Keratinocyte (primary cell): ENCODE measurements around the gene AP4B1. TPM values are rescaled to one million over a fixed set of nuclear protein-coding genes. Genes with fewer than 3 reads are reported as not detected.

Experiments used
- DNase-seq: peaks from one replicate; pipeline ENCODE4 v3.0.0-alpha.2; 2011; ENCODE audit warnings: low read depth, missing footprints, low spot score
- FAIRE-seq: peaks from 2 replicates; lab custom pipeline; 2011; peaks lifted over from hg19 to GRCh38; lab: Jason Lieb, UNC
- H2AFZ ChIP-seq: 2 replicates; pipeline ENCODE4 v1.6.0; 2012; ENCODE audit warnings: low read length, control low read depth, inconsistent platforms; ENCODE audit not compliant: control insufficient read depth
- H3K27ac ChIP-seq: 2 replicates; pipeline ENCODE4 v1.5.1; 2011; ENCODE audit warnings: low read length; ENCODE audit not compliant: control insufficient read depth, insufficient read depth
- H3K27me3 ChIP-seq: 3 replicates; pipeline ENCODE4 v1.6.0; 2011; ENCODE audit warnings: low read length; ENCODE audit not compliant: control insufficient read depth, insufficient read depth; ENCODE audit errors: extremely low read depth
- H3K36me3 ChIP-seq, 2 experiments: 2 replicates in 1 of 2; 3 replicates in 1 of 2; pipeline ENCODE4 v1.5.1; 2011; ENCODE audit warnings: low read length in 2 of 2, mild to moderate bottlenecking in 1 of 2; ENCODE audit not compliant: control insufficient read depth in 2 of 2, insufficient read depth in 2 of 2; ENCODE audit errors: extremely low read depth in 1 of 2
- H3K4me1 ChIP-seq: 3 replicates; pipeline ENCODE4 v1.5.1; 2011; ENCODE audit warnings: low read length; ENCODE audit not compliant: control insufficient read depth, insufficient read depth; ENCODE audit errors: extremely low read depth
- H3K4me2 ChIP-seq: 3 replicates; pipeline ENCODE4 v1.6.0; 2011; ENCODE audit warnings: low read depth, low read length; ENCODE audit not compliant: control insufficient read depth, insufficient read depth; ENCODE audit errors: extremely low read depth
- H3K4me3 ChIP-seq, 3 experiments: fragments of 200-600 bp in 1 of 3; sonication (generic) in 1 of 3; 2 replicates in 2 of 3; 3 replicates in 1 of 3; pipeline ENCODE4 v1.5.1; 2011 to 2016; ENCODE audit warnings: low read length in 3 of 3, mild to moderate bottlenecking in 3 of 3, control low read depth in 2 of 3, inconsistent platforms in 1 of 3, low read depth in 1 of 3, mixed read lengths in 1 of 3, mixed run types in 1 of 3, moderate library complexity in 1 of 3; ENCODE audit not compliant: control insufficient read depth in 2 of 3, insufficient read depth in 2 of 3; ENCODE audit errors: extremely low read depth in 1 of 3
- H3K79me2 ChIP-seq: 2 replicates; pipeline ENCODE4 v1.6.0; 2012; ENCODE audit warnings: low read length; ENCODE audit not compliant: control insufficient read depth, insufficient read depth
- H3K9ac ChIP-seq: 3 replicates; pipeline ENCODE4 v1.6.0; 2011; ENCODE audit warnings: low read length; ENCODE audit not compliant: control insufficient read depth, insufficient read depth; ENCODE audit errors: extremely low read depth
- H3K9me1 ChIP-seq: 3 replicates; pipeline ENCODE4 v1.6.0; 2011; ENCODE audit warnings: low read length; ENCODE audit not compliant: control insufficient read depth, insufficient read depth; ENCODE audit errors: extremely low read depth
- H3K9me3 ChIP-seq: 2 replicates; pipeline ENCODE4 v1.5.1; 2012; ENCODE audit warnings: low read depth, low read length; ENCODE audit not compliant: control insufficient read depth
- H4K20me1 ChIP-seq: 3 replicates; pipeline ENCODE4 v1.6.0; 2011; ENCODE audit warnings: low read length; ENCODE audit not compliant: control insufficient read depth, insufficient read depth; ENCODE audit errors: extremely low read depth
- EZH2 ChIP-seq: IDR thresholded peaks from one replicate; pipeline ENCODE4 v1.6.1; 2012; ENCODE audit warnings: inconsistent platforms, mild to moderate bottlenecking, low read length, moderate library complexity
- dilution Hi-C: fragments of 300-500 bp; cut with MboI; formaldehyde crosslinking; loops from one replicate; pipeline ENCODE4 v1.7.0; 2020; ENCODE audit warnings: low sequenced_read_pairs; ENCODE audit not compliant: extremely low pct_ligation_motif_present
- polyA plus RNA-seq, 5 experiments: library from polyadenylated mRNA; depleted of rRNA in 3 of 5; stranded (reverse) in 3 of 5; stranded (forward) in 1 of 5; unstranded in 1 of 5; fragments of >200 nt; gene quantifications; 1 replicate in 1 of 5; 2 replicates in 3 of 5; 3 replicates in 1 of 5; pipeline versions ENCODE4 v1.2.1 to v1.2.3, GENCODE V29; 2011 to 2012; ENCODE audit warnings: missing spikeins in 2 of 5, low read depth in 1 of 5, low replicate concordance in 1 of 5
- TF ChIP-seq, protein P1 (sequence below), 3 experiments: IDR thresholded peaks in 1 of 3; conservative IDR thresholded peaks in 1 of 3; optimal IDR thresholded peaks in 1 of 3; 2 replicates in 2 of 3; 3 replicates in 1 of 3; pipeline versions ENCODE3 to v1.5.1; 2011; ENCODE audit warnings: low read length in 3 of 3, mild to moderate bottlenecking in 3 of 3, moderate library complexity in 2 of 3, control low read depth in 1 of 3, inconsistent platforms in 1 of 3; ENCODE audit not compliant: insufficient read depth in 2 of 3; ENCODE audit errors: extremely low read depth in 1 of 3

AP4B1 gene
- polyA plus RNA-seq, 1 donor (not counting 4 experiments of a cell fraction or from before 2014, with no cell fraction given): 16.5 TPM

DNA sequence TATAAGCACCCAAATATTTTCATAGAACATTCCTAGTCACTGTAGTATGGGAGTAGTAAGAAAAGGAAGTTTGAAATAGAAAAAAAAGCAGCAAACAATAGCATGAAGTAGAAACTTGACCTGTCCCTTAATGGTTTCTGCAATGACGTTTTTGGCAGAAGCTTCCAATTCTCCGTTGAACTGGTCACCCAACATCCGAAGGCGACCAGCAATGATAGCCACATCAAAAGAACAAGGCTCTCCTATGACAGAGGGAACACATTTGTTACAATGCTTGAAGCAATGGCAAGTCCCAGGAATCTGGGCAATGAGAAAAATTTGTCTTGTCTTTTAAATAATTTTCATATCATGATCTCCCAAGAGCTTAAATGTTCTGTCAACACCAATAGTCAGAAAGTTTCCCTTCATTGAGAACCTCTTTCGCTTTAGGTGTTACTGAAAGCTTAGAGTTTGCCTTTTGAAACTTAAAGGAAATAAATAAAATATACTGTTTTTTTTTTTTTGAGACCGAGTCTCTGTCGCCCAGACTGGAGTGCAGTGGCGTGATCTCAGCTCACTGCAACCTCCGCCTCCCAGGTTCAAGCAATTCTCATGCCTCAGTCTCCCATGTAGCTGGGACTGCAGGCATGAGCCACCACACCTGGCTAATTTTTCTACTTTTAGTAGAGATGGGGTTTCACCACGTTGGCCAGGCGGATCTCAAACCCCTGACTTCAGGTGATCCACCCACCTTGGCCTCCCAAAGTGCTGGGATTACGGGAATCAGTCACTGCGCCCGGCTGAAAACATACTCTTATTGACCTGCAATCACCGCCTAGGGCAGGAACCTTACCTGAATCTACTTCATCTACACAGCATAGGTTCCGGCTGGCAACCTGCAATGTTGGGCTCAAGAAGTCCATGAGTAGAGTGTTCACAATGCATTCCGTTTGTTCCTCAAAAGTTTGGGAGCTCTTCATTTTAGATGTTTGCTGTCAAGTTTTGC is 17.9 kb downstream of the AP4B1 start:
- peak overlapping the region; percentile 2 for H3K4me2 ChIP-seq

DNA sequence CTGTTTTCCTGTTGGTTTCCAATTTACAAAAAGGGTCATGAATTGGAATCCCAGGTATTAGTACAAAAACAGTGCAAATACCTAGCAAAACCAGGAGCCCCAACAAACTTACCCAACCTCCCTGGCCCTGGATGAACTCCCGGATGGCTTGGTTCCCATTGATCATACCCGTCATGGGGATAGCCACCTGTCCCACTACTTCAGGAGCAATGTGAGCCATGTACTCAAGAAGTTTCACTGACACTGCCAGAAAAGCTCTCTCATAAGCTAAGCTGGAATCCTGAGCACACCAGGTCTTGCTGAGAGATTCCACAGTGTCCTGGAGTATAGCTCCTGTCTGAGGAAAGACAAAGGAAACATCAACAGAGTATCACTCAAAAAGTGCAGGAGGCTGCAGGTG is 22.9 kb downstream of the AP4B1 start:
- Histone ChIP-seq H3K36me3 (no peaks in the 10 kb centered on the region), H3K4me2 (no peak overlapping the region), H3K9me3 (no peaks in the 10 kb centered on the region), H3K27ac (no peak overlapping the region), H3K4me1 (peaks cover 4% of the 10 kb centered on the region), H4K20me1 (no peaks in the 10 kb centered on the region), H3K27me3 (no peaks in the 10 kb centered on the region), H3K79me2 (no peaks in the 10 kb centered on the region), H3K9ac (no peak overlapping the region), H2AFZ (no peak overlapping the region), H3K4me3 (no peak overlapping the region), H3K9me1 (no peaks in the 10 kb centered on the region)
- FAIRE-seq: no peak
- TF ChIP-seq, protein P1, sequence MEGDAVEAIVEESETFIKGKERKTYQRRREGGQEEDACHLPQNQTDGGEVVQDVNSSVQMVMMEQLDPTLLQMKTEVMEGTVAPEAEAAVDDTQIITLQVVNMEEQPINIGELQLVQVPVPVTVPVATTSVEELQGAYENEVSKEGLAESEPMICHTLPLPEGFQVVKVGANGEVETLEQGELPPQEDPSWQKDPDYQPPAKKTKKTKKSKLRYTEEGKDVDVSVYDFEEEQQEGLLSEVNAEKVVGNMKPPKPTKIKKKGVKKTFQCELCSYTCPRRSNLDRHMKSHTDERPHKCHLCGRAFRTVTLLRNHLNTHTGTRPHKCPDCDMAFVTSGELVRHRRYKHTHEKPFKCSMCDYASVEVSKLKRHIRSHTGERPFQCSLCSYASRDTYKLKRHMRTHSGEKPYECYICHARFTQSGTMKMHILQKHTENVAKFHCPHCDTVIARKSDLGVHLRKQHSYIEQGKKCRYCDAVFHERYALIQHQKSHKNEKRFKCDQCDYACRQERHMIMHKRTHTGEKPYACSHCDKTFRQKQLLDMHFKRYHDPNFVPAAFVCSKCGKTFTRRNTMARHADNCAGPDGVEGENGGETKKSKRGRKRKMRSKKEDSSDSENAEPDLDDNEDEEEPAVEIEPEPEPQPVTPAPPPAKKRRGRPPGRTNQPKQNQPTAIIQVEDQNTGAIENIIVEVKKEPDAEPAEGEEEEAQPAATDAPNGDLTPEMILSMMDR (optimal IDR thresholded peaks at IDR 0.05 in 1 of 3, IDR thresholded peaks at IDR 0.05 in 1 of 3, conservative IDR thresholded peaks at IDR 0.05 in 1 of 3; ENCODE audit: extremely low read depth in 1 of 3, insufficient read depth in 2 of 3, low read length in 3 of 3): no peak
- TF ChIP-seq EZH2: no peak
- dilution Hi-C loops: no loop called here
- DNase-seq: no peak

More for the DNA sequence above, 17.9 kb downstream of the AP4B1 start:
- Histone ChIP-seq H3K27me3 (no peaks in the 10 kb centered on the region), H2AFZ (peak overlapping the region; percentile 0), H3K27ac (no peak overlapping the region), H3K9me3 (no peaks in the 10 kb centered on the region), H4K20me1 (no peaks in the 10 kb centered on the region), H3K4me3 (no peak overlapping the region), H3K9ac (no peak overlapping the region), H3K79me2 (no peaks in the 10 kb centered on the region), H3K4me1 (peaks cover 15% of the 10 kb centered on the region), H3K36me3 (no peaks in the 10 kb centered on the region), H3K9me1 (no peaks in the 10 kb centered on the region)
- no peak for TF ChIP-seq EZH2
- TF ChIP-seq, protein P1 (optimal IDR thresholded peaks at IDR 0.05 in 1 of 3, IDR thresholded peaks at IDR 0.05 in 1 of 3, conservative IDR thresholded peaks at IDR 0.05 in 1 of 3; ENCODE audit: extremely low read depth in 1 of 3, insufficient read depth in 2 of 3, low read length in 3 of 3): no peak
- dilution Hi-C loops: no loop called here
- FAIRE-seq (no peak), DNase-seq (no peak)
